H1 (cell line): ENCODE results near the gene PFKP. TPM values are rescaled to one million over a fixed set of nuclear protein-coding genes. Genes with fewer than 3 reads are reported as not detected.

Experiments used
- EP300 ChIP-seq, 2 experiments: IDR thresholded peaks; 1 replicate in 1 of 2; 2 replicates in 1 of 2; pipeline ENCODE4 v1.6.1; 2011 to 2012; ENCODE audit warnings: low read depth in 2 of 2, low read length in 2 of 2, mild to moderate bottlenecking in 2 of 2, borderline replicate concordance in 1 of 2, inconsistent platforms in 1 of 2, moderate library complexity in 1 of 2
- GTF2F1 ChIP-seq: IDR thresholded peaks from 2 replicates; pipeline ENCODE4 v1.6.1; 2012; ENCODE audit warnings: low read depth, low read length, improper control_type of control experiment, borderline replicate concordance
- POLR2AphosphoS5 ChIP-seq: IDR thresholded peaks from 2 replicates; pipeline ENCODE4 v1.6.1; 2011; ENCODE audit warnings: low read depth, low read length
- SP4 ChIP-seq: IDR thresholded peaks from 2 replicates; pipeline ENCODE4 v1.6.1; 2012; ENCODE audit warnings: low read length, inconsistent platforms
- polyA plus RNA-seq, 7 experiments: library from polyadenylated mRNA; depleted of rRNA in 3 of 7; stranded (reverse) in 5 of 7; unstranded in 2 of 7; fragments of >200 nt in 5 of 7; fragments of 200-250 nt in 2 of 7; gene quantifications; 1 replicate in 5 of 7; 2 replicates in 1 of 7; 4 replicates in 1 of 7; pipeline versions ENCODE4 v1.2.1 to v1.2.3, GENCODE V29; 2011 to 2013; ENCODE audit warnings: missing spikeins in 2 of 7, mixed read lengths in 2 of 7
- total RNA-seq: library from RNA; stranded (reverse); fragmentation: NEBNext Ultra II Directional; extraction: Animal tissue kit (Norgen Biotek cat#: 25700); gene quantifications from 2 replicates; pipeline ENCODE4 v1.2.1, GENCODE V29; 2021
- TF ChIP-seq, protein P1 (sequence below), 3 experiments: IDR thresholded peaks; 1 replicate in 2 of 3; 2 replicates in 1 of 3; pipeline versions ENCODE4 v1.5.1 to v1.6.1; 2011; ENCODE audit warnings: low read length in 3 of 3, mild to moderate bottlenecking in 3 of 3, inconsistent platforms in 2 of 3, low read depth in 1 of 3, moderate library complexity in 1 of 3; ENCODE audit not compliant: insufficient read depth in 1 of 3; ENCODE audit errors: control extremely low read depth in 1 of 3

Gene PFKP
- total and polyA plus RNA-seq, 2 of the 8 experiments (the other 6 are each of a cell fraction or from before 2014, with no cell fraction given), result 51.2 to 128 TPM

DNA sequence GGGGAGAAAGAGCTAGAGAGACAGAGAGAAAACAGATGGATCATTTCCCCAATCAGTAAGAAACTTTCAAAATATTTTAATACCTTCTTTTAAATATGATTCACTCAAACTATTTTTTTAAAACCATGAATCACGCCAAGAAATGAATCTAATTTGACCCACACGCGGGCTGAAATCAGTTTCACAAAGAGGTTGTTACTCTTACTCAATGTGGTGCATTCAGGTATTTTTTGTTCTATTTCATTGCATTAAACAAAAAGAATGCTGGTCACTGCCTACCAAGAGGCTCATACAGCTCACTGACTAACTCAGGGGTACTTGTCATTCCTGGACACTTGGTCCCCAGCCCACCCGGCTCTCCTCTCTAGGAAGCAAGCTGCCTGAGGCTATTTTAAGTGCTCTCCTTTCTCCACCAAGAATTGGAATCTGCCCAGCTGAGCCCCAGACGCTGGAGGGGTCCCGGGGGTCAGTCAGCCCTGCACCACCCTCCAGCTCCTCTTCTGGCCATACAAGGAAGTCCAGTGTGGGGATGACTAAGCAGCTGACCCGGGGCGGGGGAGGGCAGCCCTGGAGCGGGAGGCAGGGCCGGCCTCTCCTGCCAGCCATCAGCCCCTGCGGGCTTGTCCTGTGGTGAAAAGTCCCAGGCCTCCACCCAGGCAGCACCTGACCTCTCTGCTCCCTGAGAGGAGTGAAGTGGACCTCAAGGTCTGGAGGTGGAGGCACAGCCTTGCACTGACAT is 21.7 kb upstream of the PFKP start (continued):
- TF ChIP-seq SP4, result no peak
- TF ChIP-seq, protein P1, sequence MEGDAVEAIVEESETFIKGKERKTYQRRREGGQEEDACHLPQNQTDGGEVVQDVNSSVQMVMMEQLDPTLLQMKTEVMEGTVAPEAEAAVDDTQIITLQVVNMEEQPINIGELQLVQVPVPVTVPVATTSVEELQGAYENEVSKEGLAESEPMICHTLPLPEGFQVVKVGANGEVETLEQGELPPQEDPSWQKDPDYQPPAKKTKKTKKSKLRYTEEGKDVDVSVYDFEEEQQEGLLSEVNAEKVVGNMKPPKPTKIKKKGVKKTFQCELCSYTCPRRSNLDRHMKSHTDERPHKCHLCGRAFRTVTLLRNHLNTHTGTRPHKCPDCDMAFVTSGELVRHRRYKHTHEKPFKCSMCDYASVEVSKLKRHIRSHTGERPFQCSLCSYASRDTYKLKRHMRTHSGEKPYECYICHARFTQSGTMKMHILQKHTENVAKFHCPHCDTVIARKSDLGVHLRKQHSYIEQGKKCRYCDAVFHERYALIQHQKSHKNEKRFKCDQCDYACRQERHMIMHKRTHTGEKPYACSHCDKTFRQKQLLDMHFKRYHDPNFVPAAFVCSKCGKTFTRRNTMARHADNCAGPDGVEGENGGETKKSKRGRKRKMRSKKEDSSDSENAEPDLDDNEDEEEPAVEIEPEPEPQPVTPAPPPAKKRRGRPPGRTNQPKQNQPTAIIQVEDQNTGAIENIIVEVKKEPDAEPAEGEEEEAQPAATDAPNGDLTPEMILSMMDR (IDR thresholded peaks at IDR 0.05; ENCODE audit: control extremely low read depth in 1 of 3, insufficient read depth in 1 of 3, low read depth in 1 of 3, low read length in 3 of 3), result peak; percentile 23 to 41 (median 29); a peak in 3 of 4 replicates
- TF ChIP-seq EP300 (IDR thresholded peaks at IDR 0.05; ENCODE audit: borderline replicate concordance in 1 of 2, low read depth in 2 of 2, low read length in 2 of 2), result 0 out of 3 replicates have a peak, but pooled peaks of 1 of the 2 experiments have one; percentile 75
- TF ChIP-seq POLR2AphosphoS5, result peak; percentile 13; the same call in 1 of the 2 replicates
- TF ChIP-seq GTF2F1, result no peak
